PC-3 (cell line): ENCODE measurements around the gene FBXW7.

Experiments used
- EZH2 ChIP-seq: fragments of 300-600 bp; sonication (generic); IDR thresholded peaks from one replicate; pipeline ENCODE4 v1.6.1; 2017; ENCODE audit warnings: antibody characterized with exemption, mild to moderate bottlenecking, low read length; ENCODE audit not compliant: unreplicated experiment
- EZH2phosphoT487 ChIP-seq: fragments of 300-600 bp; sonication (generic); IDR thresholded peaks from 2 replicates; pipeline ENCODE4 v1.6.1; 2018; ENCODE audit warnings: mild to moderate bottlenecking, antibody characterized with exemption, low read length, borderline replicate concordance
- TF ChIP-seq, protein P1 (sequence below): fragments of 300-600 bp; sonication (generic); conservative IDR thresholded peaks from 2 replicates; pipeline ENCODE4 v1.5.1; 2017; ENCODE audit warnings: antibody characterized with exemption, low read depth, mild to moderate bottlenecking, low read length

DNA sequence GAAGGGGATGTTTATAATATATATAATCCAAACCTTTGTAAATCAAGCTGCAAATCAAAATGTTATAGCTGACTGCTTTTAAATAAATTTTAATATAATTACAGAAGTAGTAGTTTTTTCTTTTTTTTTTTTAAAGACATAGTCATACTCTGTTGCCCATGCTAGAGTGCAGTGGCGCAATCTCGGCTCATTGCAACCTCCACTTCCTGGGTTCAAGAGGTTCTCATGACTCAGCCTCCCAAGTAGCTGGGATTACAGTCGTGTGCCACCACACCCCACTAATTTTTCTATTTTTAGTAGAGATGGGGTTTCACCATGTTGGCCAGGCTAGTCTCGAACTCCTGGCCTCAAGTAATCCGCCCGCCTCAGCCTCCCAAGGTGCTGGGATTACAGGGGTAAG is 178.7 kb downstream of the FBXW7 start:
- TF ChIP-seq, protein P1, sequence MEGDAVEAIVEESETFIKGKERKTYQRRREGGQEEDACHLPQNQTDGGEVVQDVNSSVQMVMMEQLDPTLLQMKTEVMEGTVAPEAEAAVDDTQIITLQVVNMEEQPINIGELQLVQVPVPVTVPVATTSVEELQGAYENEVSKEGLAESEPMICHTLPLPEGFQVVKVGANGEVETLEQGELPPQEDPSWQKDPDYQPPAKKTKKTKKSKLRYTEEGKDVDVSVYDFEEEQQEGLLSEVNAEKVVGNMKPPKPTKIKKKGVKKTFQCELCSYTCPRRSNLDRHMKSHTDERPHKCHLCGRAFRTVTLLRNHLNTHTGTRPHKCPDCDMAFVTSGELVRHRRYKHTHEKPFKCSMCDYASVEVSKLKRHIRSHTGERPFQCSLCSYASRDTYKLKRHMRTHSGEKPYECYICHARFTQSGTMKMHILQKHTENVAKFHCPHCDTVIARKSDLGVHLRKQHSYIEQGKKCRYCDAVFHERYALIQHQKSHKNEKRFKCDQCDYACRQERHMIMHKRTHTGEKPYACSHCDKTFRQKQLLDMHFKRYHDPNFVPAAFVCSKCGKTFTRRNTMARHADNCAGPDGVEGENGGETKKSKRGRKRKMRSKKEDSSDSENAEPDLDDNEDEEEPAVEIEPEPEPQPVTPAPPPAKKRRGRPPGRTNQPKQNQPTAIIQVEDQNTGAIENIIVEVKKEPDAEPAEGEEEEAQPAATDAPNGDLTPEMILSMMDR = no peak
- no peak for TF ChIP-seq EZH2
- TF ChIP-seq EZH2phosphoT487 = no peak
